Measurements from ENCODE around the gene RNMT. TPM values are rescaled to one million over a fixed set of nuclear protein-coding genes. Genes with fewer than 3 reads are reported as not detected.

The RNMT gene
- total RNA-seq, 1 donor from 2014 or later, result 45.8 TPM

GRCh38 chr18:13715330-13715729 is 11.1 kb upstream of the RNMT start:
- H3K9me3 Mint-ChIP-seq (ENCODE audit: unreplicated experiment), result peaks cover 2% of the 10 kb centered on the region
- H2AFZ ChIP-seq (ENCODE audit: low read depth, low read length), result no peak overlapping the region
- no peak for FAIRE-seq

GRCh38 chr18:13716916-13717315 is 9.6 kb upstream of the RNMT start:
- TF ChIP-seq, protein P1, sequence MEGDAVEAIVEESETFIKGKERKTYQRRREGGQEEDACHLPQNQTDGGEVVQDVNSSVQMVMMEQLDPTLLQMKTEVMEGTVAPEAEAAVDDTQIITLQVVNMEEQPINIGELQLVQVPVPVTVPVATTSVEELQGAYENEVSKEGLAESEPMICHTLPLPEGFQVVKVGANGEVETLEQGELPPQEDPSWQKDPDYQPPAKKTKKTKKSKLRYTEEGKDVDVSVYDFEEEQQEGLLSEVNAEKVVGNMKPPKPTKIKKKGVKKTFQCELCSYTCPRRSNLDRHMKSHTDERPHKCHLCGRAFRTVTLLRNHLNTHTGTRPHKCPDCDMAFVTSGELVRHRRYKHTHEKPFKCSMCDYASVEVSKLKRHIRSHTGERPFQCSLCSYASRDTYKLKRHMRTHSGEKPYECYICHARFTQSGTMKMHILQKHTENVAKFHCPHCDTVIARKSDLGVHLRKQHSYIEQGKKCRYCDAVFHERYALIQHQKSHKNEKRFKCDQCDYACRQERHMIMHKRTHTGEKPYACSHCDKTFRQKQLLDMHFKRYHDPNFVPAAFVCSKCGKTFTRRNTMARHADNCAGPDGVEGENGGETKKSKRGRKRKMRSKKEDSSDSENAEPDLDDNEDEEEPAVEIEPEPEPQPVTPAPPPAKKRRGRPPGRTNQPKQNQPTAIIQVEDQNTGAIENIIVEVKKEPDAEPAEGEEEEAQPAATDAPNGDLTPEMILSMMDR (IDR thresholded peaks at IDR 0.05; ENCODE audit: insufficient read depth, low read depth, low read length), result no peak
- no peak for TF ChIP-seq EZH2 (IDR thresholded peaks at IDR 0.05; ENCODE audit: insufficient read depth, low read length)
- H2AFZ ChIP-seq (ENCODE audit: low read depth, low read length), result no peak overlapping the region
- H3K4me2 ChIP-seq (ENCODE audit: low read length), result no peak overlapping the region
- H3K27me3 ChIP-seq (ENCODE audit: insufficient read depth, low read length), result no peaks in the 10 kb centered on the region
- FAIRE-seq, result no peak
- no peaks in the 10 kb centered on the region for H3K36me3 ChIP-seq (ENCODE audit: insufficient read depth, low read length)
- no peaks in the 10 kb centered on the region for H3K27me3 Mint-ChIP-seq (ENCODE audit: low read depth, unreplicated experiment)
- peaks cover 67% of the 10 kb centered on the region for H4K20me1 ChIP-seq (ENCODE audit: insufficient read depth, low read length)
- no peak overlapping the region for H3K4me3 Mint-ChIP-seq (ENCODE audit: unreplicated experiment)
- H3K4me1 Mint-ChIP-seq (ENCODE audit: low read depth, unreplicated experiment), result peaks cover 3% of the 10 kb centered on the region
- no peak overlapping the region for H3K4me3 ChIP-seq (ENCODE audit: insufficient read depth, low read depth, low read length)
- no peak overlapping the region for H3K9ac ChIP-seq (ENCODE audit: low read length)
- H3K36me3 Mint-ChIP-seq (ENCODE audit: low read depth, unreplicated experiment), result peaks cover 2% of the 10 kb centered on the region
- no peaks in the 10 kb centered on the region for H3K4me1 ChIP-seq (ENCODE audit: insufficient read depth, low read length)
- H3K9me3 ChIP-seq (ENCODE audit: insufficient read depth, low read depth, low read length), result no peaks in the 10 kb centered on the region
- H3K79me2 ChIP-seq (ENCODE audit: insufficient read depth, low read length), result peaks cover 98% of the 10 kb centered on the region
- no peak overlapping the region for H3K27ac Mint-ChIP-seq (ENCODE audit: unreplicated experiment)
- no peak overlapping the region for H3K27ac ChIP-seq (ENCODE audit: low read depth, low read length)
- H3K9me3 Mint-ChIP-seq (ENCODE audit: unreplicated experiment), result peaks cover 2% of the 10 kb centered on the region
- DNase-seq (ENCODE audit: low read depth), result no peak

More at GRCh38 chr18:13715330-13715729, 11.1 kb upstream of the RNMT start:
- Histone ChIP-seq H3K27me3 (ENCODE audit: insufficient read depth, low read length) (no peaks in the 10 kb centered on the region), H3K36me3 (ENCODE audit: insufficient read depth, low read length) (no peaks in the 10 kb centered on the region), H3K4me1 (ENCODE audit: insufficient read depth, low read length) (peaks cover 4% of the 10 kb centered on the region), H3K4me3 (ENCODE audit: insufficient read depth, low read depth, low read length) (no peak overlapping the region), H4K20me1 (ENCODE audit: insufficient read depth, low read length) (peaks cover 60% of the 10 kb centered on the region), H3K27ac (ENCODE audit: low read depth, low read length) (no peak overlapping the region), H3K9me3 (ENCODE audit: insufficient read depth, low read depth, low read length) (no peaks in the 10 kb centered on the region), H3K9ac (ENCODE audit: low read length) (no peak overlapping the region), H3K79me2 (ENCODE audit: insufficient read depth, low read length) (peaks cover 92% of the 10 kb centered on the region), H3K4me2 (ENCODE audit: low read length) (no peak overlapping the region)
- Mint-ChIP-seq H3K4me1 (ENCODE audit: low read depth, unreplicated experiment) (peaks cover 9% of the 10 kb centered on the region), H3K36me3 (ENCODE audit: low read depth, unreplicated experiment) (peaks cover 2% of the 10 kb centered on the region), H3K27ac (ENCODE audit: unreplicated experiment) (no peak overlapping the region), H3K4me3 (ENCODE audit: unreplicated experiment) (no peak overlapping the region), H3K27me3 (ENCODE audit: low read depth, unreplicated experiment) (no peaks in the 10 kb centered on the region)
- TF ChIP-seq, protein P1 (IDR thresholded peaks at IDR 0.05; ENCODE audit: insufficient read depth, low read depth, low read length), result no peak
- no peak for TF ChIP-seq EZH2 (IDR thresholded peaks at IDR 0.05; ENCODE audit: insufficient read depth, low read length)
- no peak for DNase-seq (ENCODE audit: low read depth)

DNA sequence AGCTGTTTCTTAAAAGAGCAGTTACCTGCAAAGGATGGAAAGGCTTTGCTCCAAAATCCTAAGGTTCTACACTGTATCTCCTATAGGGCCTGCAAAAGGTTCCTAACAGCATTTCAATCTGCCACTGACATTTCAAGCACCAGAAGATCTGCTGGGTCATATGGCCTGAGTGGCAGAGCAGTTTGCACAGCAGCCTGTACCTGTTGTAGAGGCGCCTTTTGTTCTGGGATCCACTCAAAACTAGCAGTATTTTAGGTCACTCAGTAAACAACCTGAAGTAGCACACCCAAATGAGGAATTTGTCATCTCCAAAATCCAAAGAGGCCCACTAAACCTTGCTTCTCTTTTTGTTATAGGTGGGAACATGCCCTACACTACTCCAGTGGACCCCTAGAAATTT is 6.3 kb upstream of the RNMT start:
- H3K4me1 Mint-ChIP-seq (ENCODE audit: low read depth, unreplicated experiment), result peaks cover 4% of the 10 kb centered on the region
- H3K4me2 ChIP-seq (ENCODE audit: low read length), result no peak overlapping the region
- H3K36me3 Mint-ChIP-seq (ENCODE audit: low read depth, unreplicated experiment), result peaks cover 6% of the 10 kb centered on the region
- DNase-seq (ENCODE audit: low read depth), result no peak
- peaks cover 64% of the 10 kb centered on the region for H4K20me1 ChIP-seq (ENCODE audit: insufficient read depth, low read length)
- no peak overlapping the region for H2AFZ ChIP-seq (ENCODE audit: low read depth, low read length)
- peaks cover 2% of the 10 kb centered on the region for H3K9me3 Mint-ChIP-seq (ENCODE audit: unreplicated experiment)
- H3K27me3 Mint-ChIP-seq (ENCODE audit: low read depth, unreplicated experiment), result no peaks in the 10 kb centered on the region
- FAIRE-seq, result no peak
- no peak overlapping the region for H3K4me3 ChIP-seq (ENCODE audit: insufficient read depth, low read depth, low read length)
- H3K27ac ChIP-seq (ENCODE audit: low read depth, low read length), result no peak overlapping the region
- peaks cover under 1% of the 10 kb centered on the region for H3K4me1 ChIP-seq (ENCODE audit: insufficient read depth, low read length)
- peaks cover 98% of the 10 kb centered on the region for H3K79me2 ChIP-seq (ENCODE audit: insufficient read depth, low read length)
- H3K36me3 ChIP-seq (ENCODE audit: insufficient read depth, low read length), result no peaks in the 10 kb centered on the region
- H3K27me3 ChIP-seq (ENCODE audit: insufficient read depth, low read length), result no peaks in the 10 kb centered on the region
- no peaks in the 10 kb centered on the region for H3K9me3 ChIP-seq (ENCODE audit: insufficient read depth, low read depth, low read length)
- H3K4me3 Mint-ChIP-seq (ENCODE audit: unreplicated experiment), result no peak overlapping the region
- no peak overlapping the region for H3K27ac Mint-ChIP-seq (ENCODE audit: unreplicated experiment)
- no peak for TF ChIP-seq EZH2 (IDR thresholded peaks at IDR 0.05; ENCODE audit: insufficient read depth, low read length)
- H3K9ac ChIP-seq (ENCODE audit: low read length), result no peak overlapping the region

Measured in astrocyte (in vitro differentiated cells and primary cell).